Fibroblast of skin of left quadriceps (primary cell): ENCODE results near the gene PARS2.

Source experiments
- DNase-seq, 2 experiments: peaks; one replicate each; pipeline ENCODE4 v3.0.0-alpha.2; 2013; ENCODE audit warnings: low read depth in 2 of 2

Gene PARS2

DNA sequence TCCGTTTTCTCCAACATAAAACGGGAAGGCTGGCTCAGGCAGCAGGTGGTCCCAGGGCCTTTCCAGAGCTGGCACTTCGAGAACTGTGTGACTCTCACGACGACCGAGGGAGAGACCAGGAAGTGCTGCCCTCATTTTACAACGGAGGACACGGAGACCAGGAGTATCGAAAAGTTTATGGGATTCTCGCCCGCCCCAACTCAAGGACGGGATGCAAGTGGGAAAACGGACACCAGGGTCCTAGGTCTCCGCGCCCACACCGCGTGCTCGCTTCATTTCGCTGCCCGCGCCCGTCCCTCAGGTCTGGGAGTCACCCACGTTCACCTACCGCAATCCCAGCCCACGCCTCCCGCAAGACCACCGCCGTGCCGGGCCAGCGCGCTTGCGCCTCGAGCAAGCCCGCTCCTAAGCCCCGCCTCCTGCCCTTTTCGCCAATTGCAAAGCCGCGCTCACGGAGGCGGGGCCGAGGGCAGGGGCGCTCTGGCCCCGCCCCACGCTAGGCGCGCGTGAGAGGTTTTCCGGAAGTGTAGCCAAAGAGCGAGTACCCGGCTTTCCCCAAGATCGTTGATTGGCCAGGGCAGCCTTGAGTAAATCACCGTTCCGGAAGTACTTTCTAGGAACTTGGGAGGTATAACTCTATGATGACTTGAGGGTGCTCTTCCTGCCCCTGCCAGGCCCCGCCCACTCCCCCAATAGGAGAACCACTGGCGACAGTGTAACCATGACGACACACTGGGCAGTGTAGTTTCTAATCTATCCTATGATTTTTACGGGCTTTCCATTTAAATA is at the start of gene PARS2:
Gene PARS2, minus strand, starts transcription at position 391 of the 789 bp plus-strand sequence. CDS start 5,362 bp downstream, outside the sequence.
- peak; percentile 99 to 100 for DNase-seq

DNA sequence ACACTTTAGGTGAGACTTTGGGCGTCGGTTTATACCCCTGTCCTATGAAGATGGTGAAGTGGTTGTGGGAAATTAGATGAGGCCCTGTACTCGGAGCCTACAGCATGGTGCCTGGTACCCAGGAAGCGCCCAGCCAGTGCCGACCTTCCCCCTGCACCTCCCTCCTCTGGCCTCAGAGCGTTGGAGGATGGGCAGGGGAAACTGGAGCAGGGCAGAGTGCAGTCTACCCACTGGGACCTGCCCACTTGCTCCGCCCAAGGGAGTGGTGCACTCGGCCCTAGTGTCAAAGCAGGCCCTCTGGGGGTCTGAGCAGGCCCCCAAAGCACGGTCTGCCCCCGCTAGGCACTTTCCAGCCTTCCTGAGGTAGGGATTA is 49.8 kb upstream of the PARS2 start:
- DNase-seq, result no peak

DNA sequence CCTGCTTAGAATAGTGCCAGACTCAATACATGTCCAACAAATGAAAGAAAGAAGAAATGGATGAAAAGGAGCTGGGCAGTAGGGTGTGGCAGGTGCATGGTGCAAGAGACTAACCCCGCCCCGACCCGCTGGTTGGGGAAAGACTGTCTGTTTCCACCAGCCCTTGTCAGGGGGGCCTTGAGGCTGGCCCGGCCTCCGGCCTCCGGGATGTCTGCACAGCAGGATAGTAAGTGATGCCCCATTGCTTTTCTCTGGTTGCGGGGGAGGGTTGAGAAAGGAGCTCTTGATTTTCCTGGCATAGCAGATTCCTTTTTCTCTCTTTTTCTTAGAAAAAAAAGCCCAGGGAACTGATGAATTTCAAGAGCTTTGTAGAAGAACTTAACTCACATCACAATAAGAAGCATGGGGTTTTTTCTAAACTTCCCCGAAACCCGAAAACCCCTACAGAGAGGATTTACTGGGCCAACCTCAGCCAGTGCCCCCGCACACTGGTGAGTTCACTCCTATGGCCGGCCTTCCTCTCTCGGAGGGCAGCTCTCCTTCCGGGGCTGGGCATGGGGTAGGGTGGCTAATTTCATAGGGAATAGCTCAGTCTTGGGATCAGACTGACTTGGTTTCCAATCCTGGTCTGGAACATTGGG is 49.3 kb upstream of the PARS2 start:
- no peak for DNase-seq

DNA sequence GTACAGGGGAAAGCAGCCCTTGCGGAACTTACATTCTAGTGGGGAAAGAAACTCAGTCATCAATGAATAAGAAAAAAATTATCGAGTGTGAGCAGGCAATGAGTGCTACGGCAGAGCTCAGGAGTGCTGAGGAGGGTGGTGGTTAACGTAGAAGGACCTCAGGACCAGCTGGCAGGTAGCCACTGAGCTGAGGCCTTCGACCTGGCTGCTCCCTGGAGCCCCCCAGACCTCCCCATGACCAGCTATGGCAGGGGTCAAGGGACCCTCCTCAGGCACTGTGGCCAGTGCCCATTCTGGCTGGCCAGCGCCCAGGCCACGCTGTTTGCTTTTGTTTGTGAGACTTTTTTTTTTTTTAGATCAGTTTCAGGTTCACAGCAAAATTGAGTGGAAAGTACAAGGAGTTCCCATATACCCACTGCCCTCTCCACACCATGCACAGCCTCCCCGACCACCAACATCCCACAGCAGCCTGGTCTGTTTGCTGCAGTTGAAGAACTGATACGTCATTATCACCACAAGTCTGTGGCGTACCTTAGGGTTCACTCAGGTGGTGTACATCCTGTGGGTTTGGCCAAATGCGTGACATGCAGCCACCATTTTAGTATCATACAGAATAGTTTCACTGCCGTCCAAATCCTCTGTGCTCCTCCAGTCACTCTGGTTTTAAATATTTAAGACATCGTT is 48.6 kb upstream of the PARS2 start:
- no peak for DNase-seq

DNA sequence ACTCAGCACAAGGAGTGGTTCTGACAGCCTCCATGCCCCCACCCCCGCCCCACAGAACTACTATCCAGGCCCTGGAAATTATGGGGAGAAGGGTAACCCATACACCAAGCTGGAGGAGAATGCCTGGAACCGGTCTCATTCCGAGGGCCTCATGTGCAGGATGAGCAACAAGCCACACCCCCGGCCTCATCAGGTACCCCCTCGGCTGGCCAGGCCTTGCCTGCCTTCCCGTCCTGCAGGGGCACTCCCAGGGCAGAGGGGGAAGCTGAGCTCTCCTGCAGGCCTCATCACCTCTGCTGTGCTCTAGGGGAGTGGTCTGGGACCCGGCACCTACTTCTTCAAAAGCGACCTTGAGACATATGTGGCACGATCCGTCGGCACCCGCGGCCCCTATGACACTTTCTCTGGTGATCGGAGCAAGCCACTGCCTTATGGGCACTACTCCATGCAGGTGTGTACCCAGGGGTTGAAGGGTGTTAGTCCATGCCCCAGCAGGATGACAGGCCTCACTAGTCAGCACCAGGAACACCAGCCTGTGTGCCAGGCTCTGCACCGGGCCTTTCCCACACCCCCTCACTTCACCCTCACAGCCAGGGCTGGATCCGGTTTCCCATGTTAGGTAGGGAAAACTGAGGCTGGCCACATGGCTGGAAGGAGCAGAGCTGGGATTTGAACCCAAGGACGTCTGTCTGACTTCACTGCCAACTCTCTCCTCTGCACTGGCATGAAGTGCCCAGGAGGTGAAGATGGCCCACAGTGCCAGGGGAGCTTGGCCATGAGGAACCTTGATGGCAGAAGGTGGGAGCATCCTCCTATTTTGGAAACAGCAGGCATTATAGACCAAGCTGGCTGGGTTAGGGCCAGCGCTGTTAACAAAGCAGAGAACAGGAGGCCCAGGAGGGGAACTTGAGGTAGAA is 47.7 kb upstream of the PARS2 start:
- DNase-seq, result no peak

DNA sequence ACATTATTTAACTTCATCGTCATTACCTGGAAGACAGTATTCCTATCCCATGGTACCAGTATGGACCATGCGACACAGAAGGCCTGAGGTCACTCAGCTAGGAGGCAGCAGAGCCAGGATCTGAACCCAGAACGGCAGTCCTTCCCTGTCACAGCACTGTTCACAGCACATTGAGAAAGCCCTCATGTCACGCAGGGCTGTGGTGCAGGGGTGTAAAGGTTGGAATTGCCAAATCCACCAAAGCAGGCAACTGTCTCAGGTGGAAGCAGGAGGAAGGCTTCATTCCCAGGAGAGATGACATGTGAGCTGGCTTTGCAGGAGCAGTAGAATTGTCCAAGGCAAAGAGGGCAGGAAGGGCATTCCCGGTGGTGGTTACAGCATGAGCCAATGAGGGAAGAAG is 46.7 kb upstream of the PARS2 start:
- no peak for DNase-seq

DNA sequence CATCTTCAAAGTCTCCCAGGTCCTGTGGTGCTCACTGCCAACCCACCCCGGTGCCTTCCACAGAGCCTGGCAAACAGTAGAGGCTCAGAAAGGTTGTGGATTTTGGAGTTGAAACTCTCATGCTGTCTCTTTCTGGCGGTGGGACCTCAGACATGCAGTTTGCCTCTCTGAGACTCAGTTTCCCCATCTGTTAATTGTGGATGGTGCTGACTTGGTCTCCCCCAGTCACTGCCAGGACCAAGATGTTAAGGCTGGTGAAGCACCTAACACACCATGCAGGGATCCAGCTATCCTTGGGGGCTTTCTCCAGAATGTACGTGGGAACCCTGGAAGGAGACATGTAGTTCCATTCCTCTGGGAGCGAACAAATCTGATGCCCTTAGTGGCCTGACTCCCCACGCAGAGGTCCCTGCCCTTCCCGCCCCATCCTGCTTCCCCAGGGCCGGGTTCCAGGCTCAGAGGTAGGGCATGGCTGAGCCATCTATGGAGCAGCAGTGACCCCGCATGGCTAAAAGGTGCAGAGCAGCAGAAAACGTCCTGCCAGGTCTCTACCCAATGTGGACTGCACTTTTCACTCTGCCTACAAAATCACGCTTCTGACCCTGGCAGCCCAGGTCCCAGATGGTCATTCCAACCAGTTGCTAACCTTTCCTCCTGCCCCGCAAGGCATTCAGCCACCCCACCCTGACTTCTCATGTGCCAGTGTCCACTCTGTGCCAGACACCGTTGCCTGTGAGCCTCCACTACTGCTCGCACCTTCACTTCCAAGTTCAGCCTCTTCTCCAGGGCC is 46.0 kb upstream of the PARS2 start:
- peak; percentile 8 to 14 for DNase-seq

DNA sequence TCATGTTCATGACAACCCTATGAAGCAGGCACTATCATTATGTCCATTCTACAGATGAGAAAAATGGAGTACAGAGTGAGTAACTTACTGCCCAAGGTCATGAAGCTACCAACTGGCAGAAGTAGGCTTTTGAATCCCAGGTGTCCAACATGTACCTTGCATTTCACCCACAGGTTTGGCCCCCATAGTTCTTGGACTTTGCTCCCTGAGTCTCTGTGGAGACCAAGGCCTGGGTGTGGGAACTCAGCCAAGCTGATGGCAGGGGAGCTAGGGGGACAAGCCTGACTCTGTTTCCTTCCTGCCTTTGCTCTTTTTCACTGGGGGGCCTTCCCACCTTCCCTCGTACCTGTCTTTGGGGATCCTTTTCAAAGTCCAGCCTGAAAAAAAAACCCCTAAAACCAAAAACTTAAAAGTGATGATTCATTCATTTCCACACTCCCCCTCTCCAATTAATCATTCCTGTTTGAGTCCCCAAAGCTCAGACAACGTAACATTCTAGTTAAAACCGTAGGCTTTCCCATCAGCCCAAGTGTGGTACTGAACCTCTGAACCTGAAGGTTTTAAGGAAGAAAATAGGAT is 45.3 kb upstream of the PARS2 start:
- DNase-seq, result no peak

DNA sequence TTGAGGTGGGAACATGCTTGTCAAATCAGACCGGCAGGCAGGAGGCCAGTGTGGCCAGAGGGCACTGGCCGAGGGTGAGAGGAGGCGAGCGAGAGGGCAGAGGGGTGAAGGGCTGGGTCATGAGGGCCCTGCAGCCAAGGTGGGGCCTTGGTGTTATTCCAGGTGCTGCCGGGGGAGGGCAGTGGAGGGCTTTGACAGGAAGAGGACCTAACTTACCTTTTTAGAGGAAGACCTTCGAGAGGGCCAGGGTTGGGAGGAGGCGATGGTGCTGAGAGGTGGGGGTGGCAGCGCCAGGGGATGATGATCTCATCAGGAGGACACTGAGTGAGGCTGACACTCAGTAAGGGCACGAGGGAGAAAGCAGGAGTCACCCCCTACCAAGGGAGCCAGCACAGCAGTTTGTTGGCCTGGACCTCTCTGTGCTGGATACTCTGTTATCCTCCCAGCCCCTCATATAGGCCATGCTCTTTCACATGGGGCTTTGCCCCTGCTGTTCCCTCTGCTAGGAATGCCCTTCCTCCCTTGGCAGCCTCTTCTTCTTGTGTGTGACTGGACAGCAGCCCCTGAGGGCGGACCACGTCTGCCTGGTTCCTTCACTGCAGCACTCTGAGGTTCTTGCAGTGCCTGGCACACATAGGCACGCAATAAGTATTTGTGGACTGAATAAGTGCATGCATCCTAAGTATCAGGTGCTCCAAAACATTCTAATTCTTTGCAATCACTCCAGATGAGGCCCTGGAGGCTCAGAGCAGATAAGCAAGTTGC is 44.3 kb upstream of the PARS2 start:
- DNase-seq, result no peak

DNA sequence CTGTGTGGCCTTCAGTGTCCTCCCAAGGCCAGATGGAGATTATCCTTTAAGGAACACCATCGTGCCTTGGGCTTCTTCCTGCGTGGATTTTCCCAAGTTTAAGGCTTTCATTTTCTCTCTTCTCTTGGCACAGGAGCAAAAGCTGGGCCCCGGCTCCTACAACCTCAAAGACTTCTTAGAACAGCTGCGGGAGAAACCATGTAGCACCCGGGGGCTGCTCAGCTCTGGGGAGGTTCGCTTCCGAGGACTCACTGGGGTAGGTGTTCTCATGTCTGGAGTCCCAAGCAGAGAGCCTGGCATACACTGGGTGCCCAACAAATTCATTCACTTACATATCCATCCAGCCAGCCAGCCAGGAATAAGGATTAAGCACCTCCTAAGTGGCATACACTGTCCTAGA is 43.4 kb upstream of the PARS2 start:
- no peak for DNase-seq

DNA sequence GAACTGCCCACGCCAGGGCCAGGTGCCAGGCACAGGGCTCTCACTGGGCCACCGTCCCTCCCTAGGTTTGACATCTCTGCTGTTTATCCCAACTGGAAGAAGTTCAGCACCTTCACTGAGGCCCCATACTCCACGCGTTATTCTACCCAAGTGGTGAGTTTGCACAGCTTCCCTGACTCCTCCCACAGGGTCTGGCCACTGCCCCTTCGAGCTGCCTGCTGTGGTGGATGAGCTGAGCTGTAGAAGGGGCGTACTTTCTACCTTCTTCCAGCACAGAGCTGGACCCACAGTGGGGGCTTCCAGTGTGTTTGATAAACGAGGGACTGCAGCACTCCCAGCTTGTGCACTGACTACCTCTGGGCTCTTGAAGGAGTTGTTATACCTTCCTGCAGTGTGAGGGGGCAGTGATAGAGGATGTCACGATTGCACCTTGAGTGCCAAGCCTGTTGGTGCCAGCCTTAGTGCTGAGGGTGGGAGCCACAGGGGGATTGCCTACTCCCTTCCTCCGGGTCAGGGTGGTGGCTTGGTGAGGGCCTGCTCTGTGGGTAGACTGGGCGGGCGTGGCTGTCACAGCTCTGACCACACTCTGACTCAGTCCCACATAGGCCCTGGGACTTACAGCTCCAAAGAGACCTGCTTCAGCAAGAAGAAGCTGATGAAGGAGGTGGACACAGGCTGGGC is 42.7 kb upstream of the PARS2 start:
- no peak for DNase-seq

DNA sequence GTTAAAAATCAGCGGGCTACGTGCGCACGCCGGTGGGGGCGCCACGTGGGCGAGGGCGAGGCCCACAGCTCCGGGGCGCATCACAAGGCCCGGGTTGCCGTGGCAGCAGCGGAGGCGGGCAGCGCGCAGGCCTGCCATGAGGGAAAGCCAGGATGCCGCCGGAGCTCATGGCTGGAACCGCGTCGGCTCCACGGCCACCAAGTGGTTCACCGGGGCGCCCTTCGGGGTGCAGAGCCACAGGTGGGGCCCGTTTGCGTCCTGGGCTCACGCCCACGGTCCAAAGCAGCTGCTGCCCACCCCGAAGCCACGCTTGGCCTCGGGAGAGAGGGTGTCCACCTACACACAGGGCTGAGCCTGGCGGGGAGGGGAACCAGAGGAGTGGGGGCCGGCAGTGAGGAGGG is 41.7 kb upstream of the PARS2 start:
- DNase-seq, result no peak

DNA sequence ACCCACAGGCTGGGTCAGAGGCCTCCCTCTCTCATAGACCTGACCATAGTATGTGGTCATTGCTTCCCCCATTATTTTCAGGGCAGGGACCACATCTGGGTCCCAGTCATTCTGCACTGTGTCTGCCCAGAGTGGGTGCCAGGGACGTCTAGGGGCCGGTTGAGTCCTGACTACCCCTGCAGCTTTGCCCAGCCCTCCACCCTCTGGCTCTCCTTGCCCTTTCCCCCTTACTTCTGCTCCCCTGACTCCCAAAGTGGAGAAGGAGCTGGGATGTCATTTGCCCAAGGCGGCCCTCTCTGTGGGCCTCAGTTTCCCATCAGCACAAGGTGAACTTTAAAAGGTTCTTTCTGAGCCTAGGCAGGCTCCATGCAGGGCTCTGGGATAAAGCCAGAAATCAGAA is 41.1 kb upstream of the PARS2 start:
- DNase-seq, result no peak

DNA sequence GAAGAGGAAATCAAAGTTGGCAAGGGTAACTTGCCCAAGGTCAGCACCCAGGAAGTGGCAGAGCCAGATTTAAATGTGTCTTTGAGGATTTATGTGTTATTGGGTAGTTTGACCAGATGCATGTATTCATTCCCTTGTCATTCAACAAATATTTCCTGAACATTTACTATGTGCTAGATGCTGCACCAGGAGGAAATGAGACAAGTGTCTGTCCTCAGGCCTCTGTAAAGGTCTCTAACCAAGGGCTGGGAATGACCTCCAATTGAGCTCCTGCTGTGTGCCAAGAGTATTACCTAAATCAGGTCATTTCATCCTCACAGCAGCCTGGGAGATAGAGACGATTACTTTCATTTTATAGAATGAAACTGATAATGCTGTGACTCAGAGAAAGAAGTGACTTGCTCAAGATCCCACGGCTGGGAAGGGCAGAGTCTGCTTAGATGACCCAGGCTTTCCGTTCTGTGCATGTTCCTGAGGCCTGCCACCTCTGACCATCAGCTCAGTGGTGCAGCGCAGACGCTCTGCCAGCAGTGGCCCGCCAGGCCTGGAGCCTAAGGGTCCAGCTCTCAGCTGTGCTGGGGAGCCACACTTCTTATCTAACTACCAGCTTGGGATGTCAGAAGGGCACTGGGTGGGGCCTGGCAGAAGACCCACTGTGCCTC is 40.3 kb upstream of the PARS2 start:
- no peak for DNase-seq

DNA sequence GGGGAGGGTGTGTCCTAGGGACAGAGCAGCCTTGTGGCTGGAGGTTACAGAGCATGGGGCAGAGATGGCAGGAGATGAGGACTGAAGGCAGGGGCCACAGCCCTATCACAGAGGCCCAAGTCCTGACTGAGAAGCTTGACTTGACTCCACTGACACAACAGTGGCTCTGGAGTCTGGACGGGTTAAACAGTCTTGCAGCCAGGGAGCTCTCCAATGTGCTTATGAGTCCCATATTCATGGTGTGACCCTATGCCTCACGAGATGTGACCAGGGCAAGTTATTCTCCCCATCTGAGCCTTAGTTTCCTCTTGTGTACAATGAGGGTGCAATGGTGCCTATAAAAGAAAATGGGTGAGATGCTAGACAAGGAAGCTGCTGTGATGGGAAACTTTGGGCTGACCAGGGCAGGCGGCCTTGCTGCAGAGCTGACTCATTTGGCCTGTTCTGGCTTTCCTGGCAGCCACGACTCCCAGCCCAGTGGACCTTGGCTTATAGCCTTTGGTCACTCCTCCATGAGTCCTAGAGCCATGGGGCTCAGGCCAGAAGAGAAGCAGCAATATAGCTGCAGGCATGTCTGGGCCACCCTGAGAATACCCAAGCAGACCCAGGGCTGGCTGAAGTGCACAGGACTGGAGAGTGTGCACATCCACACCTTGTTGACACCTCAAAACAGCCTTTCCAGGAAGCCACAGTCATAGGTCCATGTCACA is 39.6 kb upstream of the PARS2 start:
- DNase-seq, result no peak

DNA sequence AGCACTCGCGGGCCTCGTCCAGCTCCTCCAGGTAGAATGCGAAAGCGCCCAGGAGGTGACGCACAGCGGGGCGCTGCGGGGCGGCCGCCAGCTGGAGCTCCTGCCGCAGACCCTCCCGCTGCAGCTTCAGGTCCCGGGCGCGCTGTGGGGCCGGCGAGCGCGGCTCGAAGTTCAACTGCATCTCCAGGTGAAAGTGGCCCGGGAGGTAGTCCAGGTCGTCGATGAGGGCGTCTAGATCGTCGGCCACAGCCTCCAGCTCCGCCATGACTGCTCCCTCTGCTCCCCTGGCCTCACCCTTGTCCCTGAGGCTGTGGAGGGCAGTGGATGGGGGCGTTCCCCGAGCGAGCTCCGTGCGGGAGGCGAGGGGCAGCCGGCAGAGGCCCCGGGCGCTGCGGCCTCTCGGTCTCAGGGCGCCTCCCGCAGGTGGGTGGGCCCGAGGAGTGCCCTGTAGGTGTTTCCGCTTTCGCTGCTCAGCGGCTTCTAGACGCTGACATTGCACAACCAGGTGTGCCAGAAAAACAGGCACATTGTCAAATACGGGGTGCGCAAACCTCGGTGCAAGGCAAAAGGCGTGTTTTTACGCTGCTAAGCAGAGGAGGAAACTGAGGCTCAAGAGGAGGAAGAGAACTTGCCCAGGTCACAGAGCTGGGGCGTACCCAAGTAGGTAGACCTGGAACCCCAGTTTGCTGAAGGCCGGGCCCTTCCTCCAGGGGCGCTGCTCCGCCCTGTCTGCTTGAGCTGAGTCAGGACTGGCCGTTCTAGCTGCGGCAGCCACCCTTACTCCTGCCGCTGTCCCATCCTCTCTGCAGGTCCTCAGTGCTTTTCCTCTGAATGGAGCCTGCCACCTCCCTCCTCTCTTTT is 36.8 kb upstream of the PARS2 start, which contains the start of gene TTC22:
Gene TTC22, minus strand, starts transcription at position 425 of the 861 bp plus-strand sequence. Its CDS starts 160 bp downstream, at position 265.
- no peak for DNase-seq
